Gastrocnemius medialis (tissue), 4 donors: Measurements from ENCODE around the gene DCTN1. TPM values are rescaled to one million over a fixed set of nuclear protein-coding genes. Genes with fewer than 3 reads are reported as not detected.

ENCODE experiments used
- ATAC-seq, 2 donors: fragments of 150-250 bp; one replicate each; pipeline ENCODE4 v1.9.1; 2016
- DNase-seq, 2 donors: peaks; one replicate each; pipeline ENCODE4 v3.0.0-alpha.2; 2019
- H3K27ac ChIP-seq, 4 donors: fragments of 200-600 bp; sonication (generic); 1 replicate in 1 of 4; 2 replicates in 3 of 4; pipeline ENCODE4 v1.5.1; 2016 to 2018; ENCODE audit warnings: mild to moderate bottlenecking in 2 of 4, moderate library complexity in 1 of 4
- H3K27me3 ChIP-seq, 3 donors: fragments of 200-600 bp; sonication (generic) in 2 of 3; 1 replicate in 1 of 3; 2 replicates in 2 of 3; pipeline versions ENCODE4 v1.5.1 to v1.6.0; 2016 to 2019; ENCODE audit warnings: mild to moderate bottlenecking in 1 of 3, moderate library complexity in 1 of 3
- H3K36me3 ChIP-seq, 2 donors: fragments of 200-600 bp; sonication (generic) in 1 of 2; one replicate each; pipeline ENCODE4 v1.5.1; 2017 to 2018
- H3K4me1 ChIP-seq, 2 donors: fragments of 200-600 bp; sonication (generic) in 1 of 2; one replicate each; pipeline ENCODE4 v1.5.1; 2016 to 2017; ENCODE audit warnings: mild to moderate bottlenecking in 2 of 2
- H3K4me3 ChIP-seq, 4 donors: fragments of 200-600 bp; sonication (generic) in 3 of 4; 1 replicate in 1 of 4; 2 replicates in 3 of 4; pipeline ENCODE4 v1.5.1; 2016 to 2019; ENCODE audit warnings: mild to moderate bottlenecking in 2 of 4
- H3K9me3 ChIP-seq, 3 donors: fragments of 200-600 bp; sonication (generic) in 2 of 3; 1 replicate in 1 of 3; 2 replicates in 2 of 3; pipeline ENCODE4 v1.5.1; 2016 to 2019
- CTCF ChIP-seq, 5 experiments: fragments of 450-650 bp in 3 of 5; fragments of 200-600 bp in 2 of 5; sonication (generic) in 2 of 5; IDR thresholded peaks in 4 of 5; conservative IDR thresholded peaks in 1 of 5; 1 replicate in 4 of 5; 2 replicates in 1 of 5; pipeline ENCODE4 v1.5.1; 2016 to 2019; ENCODE audit warnings: antibody characterized with exemption in 5 of 5, mild to moderate bottlenecking in 3 of 5, moderate library complexity in 3 of 5
- POLR2A ChIP-seq, 2 donors: fragments of 450-650 bp; IDR thresholded peaks; one replicate each; pipeline ENCODE4 v1.6.1; 2017; ENCODE audit warnings: antibody characterized with exemption in 2 of 2, mild to moderate bottlenecking in 2 of 2, moderate library complexity in 2 of 2
- in situ Hi-C, 4 donors: fragments of 200-750 bp; cut with MboI; loops; one replicate each; pipeline versions ENCODE4 v1.15.0 to v1.8.0; 2017; ENCODE audit warnings: low sequenced_read_pairs in 4 of 4
- intact Hi-C: fragments of 100-400 bp; cut with DNase I; formaldehyde crosslinking; loops from one replicate; pipeline ENCODE4 v1.15.1; 2023; ENCODE audit warnings: low total_unique reads
- total RNA-seq, 4 donors: library from RNA; depleted of rRNA; stranded (reverse); fragments of >200 nt; gene quantifications; one replicate each; pipeline versions ENCODE4 v1.1.0 to v1.2.3, GENCODE V29; 2016

Gene DCTN1
- total RNA-seq, 4 donors from 2014 or later: 89.8 to 127 (median 103) TPM

DNA sequence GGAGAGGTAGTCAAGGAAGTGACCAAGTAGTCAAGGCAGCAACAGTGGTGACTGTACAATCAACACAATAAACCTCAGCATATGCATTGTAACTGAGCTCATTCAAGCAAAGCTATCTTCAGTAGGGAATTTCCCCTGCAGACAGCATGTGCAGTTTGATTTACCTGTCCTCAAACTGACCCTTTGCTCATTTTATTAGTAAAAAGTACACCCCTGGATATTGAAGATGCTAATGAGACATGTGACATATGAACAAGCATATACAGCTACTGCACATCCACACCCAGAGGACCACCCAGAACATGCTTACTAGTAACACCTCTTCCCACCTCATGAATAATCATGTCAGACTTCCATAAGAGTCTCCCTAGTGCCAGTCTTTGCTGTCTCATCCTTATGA, 25.9 kb upstream of the DCTN1 start:
- in situ Hi-C loops: no loop called here
- no peaks in the 10 kb centered on the region for H3K36me3 ChIP-seq
- no peaks in the 10 kb centered on the region for H3K9me3 ChIP-seq
- no peak overlapping the region for H3K4me3 ChIP-seq
- peaks cover 0 to 3% (median 0%) of the 10 kb centered on the region in 3 donors for H3K27me3 ChIP-seq
- intact Hi-C loops: no loop called here
- no peaks in the 10 kb centered on the region for H3K4me1 ChIP-seq
- H3K27ac ChIP-seq: no peak overlapping the region
- ATAC-seq (no peak), DNase-seq (no peak)
- TF ChIP-seq CTCF (IDR thresholded peaks at IDR 0.05 in 4 of 5, conservative IDR thresholded peaks at IDR 0.05 in 1 of 5) (no peak), POLR2A (IDR thresholded peaks at IDR 0.05) (no peak)

GRCh38 chr2:74401891-74402290, 21.8 kb upstream of the DCTN1 start:
- TF ChIP-seq CTCF (IDR thresholded peaks at IDR 0.05 in 4 of 5, conservative IDR thresholded peaks at IDR 0.05 in 1 of 5) (no peak), POLR2A (IDR thresholded peaks at IDR 0.05) (no peak)
- Histone ChIP-seq H3K27me3 (no peaks in the 10 kb centered on the region), H3K4me3 (no peak overlapping the region), H3K36me3 (no peaks in the 10 kb centered on the region), H3K9me3 (no peaks in the 10 kb centered on the region), H3K4me1 (no peaks in the 10 kb centered on the region), H3K27ac (no peak overlapping the region)
- intact Hi-C loops: no loop called here
- in situ Hi-C loops: no loop called here
- ATAC-seq (no peak), DNase-seq (no peak)

- Histone ChIP-seq H3K4me3 (no peak overlapping the region), H3K36me3 (no peaks in the 10 kb centered on the region), H3K9me3 (no peaks in the 10 kb centered on the region), H3K27ac (no peak overlapping the region), H3K27me3 (no peaks in the 10 kb centered on the region), H3K4me1 (no peaks in the 10 kb centered on the region)
- ATAC-seq (no peak), DNase-seq (no peak)
- intact Hi-C loops: loop anchor here (10.0 kb wide), 1 partner anchor 575 kb away; the partner anchor contains the start of gene STAMBP
- in situ Hi-C loops: no loop called here
- TF ChIP-seq CTCF (IDR thresholded peaks at IDR 0.05 in 4 of 5, conservative IDR thresholded peaks at IDR 0.05 in 1 of 5) (peak in 3 of 5 experiments; percentile 10 to 37 (median 20)), POLR2A (IDR thresholded peaks at IDR 0.05) (no peak)
These were observed 19.7 kb upstream of the DCTN1 start for GRCh38 chr2:74399785-74400184.

DNA sequence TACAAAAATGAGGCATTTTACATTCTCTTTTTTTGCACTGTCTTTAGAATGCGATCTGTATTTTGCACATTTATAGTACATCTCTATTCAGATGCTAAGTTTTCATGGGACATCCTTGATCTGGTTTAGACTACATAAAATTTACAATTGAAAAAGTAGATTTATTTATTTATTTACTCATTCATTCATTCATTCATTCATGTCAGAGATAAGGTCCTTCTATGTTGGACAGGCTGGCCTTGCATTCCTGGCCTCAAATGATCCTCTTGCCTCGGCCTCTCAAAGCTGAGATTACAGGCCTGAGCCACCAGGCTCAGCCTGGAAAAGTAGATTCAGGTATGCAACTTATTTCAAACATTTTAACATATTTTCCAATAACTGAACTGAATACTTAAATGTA, 16.0 kb upstream of the DCTN1 start:
- DNase-seq (no peak), ATAC-seq (no peak)
- intact Hi-C loops: loop anchor here (10.0 kb wide), 1 partner anchor 571 kb away; the partner anchor contains the start of gene STAMBP
- Histone ChIP-seq H3K36me3 (no peaks in the 10 kb centered on the region), H3K4me3 (no peak overlapping the region), H3K27me3 (no peaks in the 10 kb centered on the region), H3K27ac (no peak overlapping the region), H3K9me3 (no peaks in the 10 kb centered on the region), H3K4me1 (peaks cover 0 to 5% of the 10 kb centered on the region in 2 donors)
- TF ChIP-seq CTCF (IDR thresholded peaks at IDR 0.05 in 4 of 5, conservative IDR thresholded peaks at IDR 0.05 in 1 of 5): no peak
- no peak for TF ChIP-seq POLR2A (IDR thresholded peaks at IDR 0.05)
- in situ Hi-C loops: no loop called here

- H3K4me3 ChIP-seq: no peak overlapping the region
- peaks cover 25 to 32% of the 10 kb centered on the region in 2 donors for H3K4me1 ChIP-seq
- TF ChIP-seq POLR2A (IDR thresholded peaks at IDR 0.05): no peak
- no peaks in the 10 kb centered on the region for H3K36me3 ChIP-seq
- H3K9me3 ChIP-seq: no peaks in the 10 kb centered on the region
- ATAC-seq (no peak), DNase-seq (no peak)
- intact Hi-C loops (loop anchor here (10.0 kb wide), 1 partner anchor 569 kb away; the partner anchor contains the start of gene STAMBP), in situ Hi-C loops (no loop called here)
- no peaks in the 10 kb centered on the region for H3K27me3 ChIP-seq
- H3K27ac ChIP-seq: no peak overlapping the region
These were observed 13.4 kb upstream of the DCTN1 start for GRCh38 chr2:74393525-74393924.
